GM12878 (cell line): Measurements from ENCODE around the gene NLGN1. TPM values are rescaled to one million over a fixed set of nuclear protein-coding genes. Genes with fewer than 3 reads are reported as not detected.

ENCODE experiments used
- ATAC-seq: fragments of 200-7000 bp; cut with Tn5 transposase; 3 replicates; pipeline ENCODE4 v1.9.1; 2020; ENCODE audit warnings: mild to moderate bottlenecking, moderate library complexity
- BruUV-seq: library from RNA; stranded (reverse); fragments of 400-500 nt; replicated peaks from 2 replicates; lab custom pipeline; 2021; lab: Mats Ljungman, UMichigan
- CTCF ChIA-PET: fragments of 300-600 bp; sonication (Branson Sonifier 250); formaldehyde crosslinking; extraction: SDS; loops from one replicate; lab custom pipeline; 2021; ENCODE audit warnings: inconsistent platforms; lab: Yijun Ruan, JAX
- POLR2A ChIA-PET: fragments of 350-600 bp; formaldehyde crosslinking; extraction: SDS; loops from one replicate; lab custom pipeline; 2021; ENCODE audit warnings: inconsistent platforms; lab: Charles Lee
- RAD21 ChIA-PET: fragments of 300-600 bp; sonication (Branson Sonifier 250); formaldehyde crosslinking; loops from one replicate; lab custom pipeline; 2023; ENCODE audit warnings: antibody characterized with exemption; ENCODE audit not compliant: unreplicated experiment; lab: Charles Lee
- SMC1A ChIA-PET: fragments of 300-600 bp; sonication (Branson Sonifier 250); formaldehyde crosslinking; loops from one replicate; lab custom pipeline; 2023; ENCODE audit not compliant: unreplicated experiment, uncharacterized antibody; lab: Charles Lee
- DNase-seq: peaks from one replicate; pipeline ENCODE4 v3.0.0-alpha.2; 2011; ENCODE audit warnings: low read depth, low spot score
- FAIRE-seq: peaks from 3 replicates; lab custom pipeline; 2011; peaks lifted over from hg19 to GRCh38; lab: Jason Lieb, UNC
- H2AFZ ChIP-seq: 2 replicates; pipeline ENCODE4 v1.6.0; 2011; ENCODE audit warnings: low read depth, low read length, control low read depth; ENCODE audit not compliant: control insufficient read depth
- H3K27ac ChIP-seq: 2 replicates; pipeline ENCODE4 v1.5.1; 2011; ENCODE audit warnings: control low read depth; ENCODE audit not compliant: control insufficient read depth, insufficient read depth
- H3K27me3 ChIP-seq, 2 experiments: replicated peaks in 1 of 2; 2 replicates each; pipeline versions ENCODE4 v1.6.0 to v1.6.1; 2011; ENCODE audit warnings: low read length in 1 of 2; ENCODE audit not compliant: control insufficient read depth in 2 of 2, insufficient read depth in 2 of 2
- H3K36me3 ChIP-seq, 2 experiments: 2 replicates each; pipeline ENCODE4 v1.5.1; 2011; ENCODE audit warnings: low read length in 1 of 2; ENCODE audit not compliant: control insufficient read depth in 2 of 2, insufficient read depth in 2 of 2
- H3K4me1 ChIP-seq: 2 replicates; pipeline ENCODE4 v1.6.1; 2011; ENCODE audit warnings: mild to moderate bottlenecking, low read length, moderate library complexity, mixed read lengths; ENCODE audit not compliant: control insufficient read depth, insufficient read depth
- H3K4me2 ChIP-seq: 2 replicates; pipeline ENCODE4 v1.6.0; 2011; ENCODE audit warnings: control low read depth; ENCODE audit not compliant: control insufficient read depth, insufficient read depth
- H3K4me3 ChIP-seq: fragments of 200-600 bp; sonication (generic); 2 replicates; pipeline ENCODE4 v1.5.1; 2016
- H3K79me2 ChIP-seq: 2 replicates; pipeline ENCODE4 v1.6.0; 2011; ENCODE audit warnings: low read length; ENCODE audit not compliant: control insufficient read depth, insufficient read depth
- H3K9ac ChIP-seq: 2 replicates; pipeline ENCODE4 v1.8.0; 2011; ENCODE audit warnings: low read length, control low read depth, mixed read lengths; ENCODE audit not compliant: control insufficient read depth, insufficient read depth
- H3K9me3 ChIP-seq: replicated peaks from 3 replicates; pipeline ENCODE4 v1.5.1; 2011; ENCODE audit warnings: mild to moderate bottlenecking, low read length; ENCODE audit not compliant: control insufficient read depth, insufficient read depth
- H4K20me1 ChIP-seq: 2 replicates; pipeline ENCODE4 v1.6.0; 2011; ENCODE audit not compliant: control insufficient read depth, insufficient read depth
- BHLHE40 ChIP-seq, 2 experiments: fragments of 450-650 bp in 1 of 2; IDR thresholded peaks; 2 replicates each; pipeline ENCODE4 v1.6.1; 2011 to 2017; ENCODE audit warnings: low read depth in 2 of 2, borderline replicate concordance in 1 of 2, improper control_type of control experiment in 1 of 2, low read length in 1 of 2, mild to moderate bottlenecking in 1 of 2
- BMI1 ChIP-seq: fragments of 450-650 bp; IDR thresholded peaks from 2 replicates; pipeline ENCODE4 v1.6.1; 2016; ENCODE audit warnings: mild to moderate bottlenecking, moderate library complexity, borderline replicate concordance
- ESRRA ChIP-seq: IDR thresholded peaks from 2 replicates; pipeline ENCODE4 v1.6.1; 2012; ENCODE audit warnings: mild to moderate bottlenecking, low read length, improper control_type of control experiment
- EZH2 ChIP-seq: IDR thresholded peaks from 2 replicates; pipeline ENCODE4 v1.6.1; 2012; ENCODE audit warnings: low read depth, mild to moderate bottlenecking, control low read depth, inconsistent platforms, low read length, borderline replicate concordance; ENCODE audit not compliant: control insufficient read depth
- FOXK2 ChIP-seq: fragments of 450-650 bp; IDR thresholded peaks from 2 replicates; pipeline ENCODE4 v1.6.1; 2017; ENCODE audit warnings: mild to moderate bottlenecking, moderate library complexity
- KLF5 ChIP-seq: fragments of 450-650 bp; IDR thresholded peaks from 2 replicates; pipeline ENCODE4 v1.6.1; 2014; ENCODE audit warnings: mild to moderate bottlenecking; ENCODE audit not compliant: partially characterized antibody
- MYC ChIP-seq: IDR thresholded peaks from 2 replicates; pipeline ENCODE4 v1.6.1; 2011; ENCODE audit warnings: mild to moderate bottlenecking, low read length, moderate library complexity, inconsistent platforms; ENCODE audit not compliant: insufficient read depth, insufficient replicate concordance, insufficient read length, severe bottlenecking
- NR2C2 ChIP-seq: IDR thresholded peaks from 2 replicates; pipeline ENCODE4 v1.6.1; 2011; ENCODE audit warnings: borderline replicate concordance, low read depth; ENCODE audit not compliant: control insufficient read depth, insufficient read length
- NR2F1 ChIP-seq: fragments of 450-650 bp; conservative IDR thresholded peaks from 2 replicates; pipeline ENCODE4 v1.6.1; 2017; ENCODE audit warnings: mild to moderate bottlenecking
- PAX5 ChIP-seq: IDR thresholded peaks from 2 replicates; pipeline ENCODE4 v1.6.1; 2011; ENCODE audit warnings: low read depth, low read length, borderline replicate concordance
- POLR2A ChIP-seq: IDR thresholded peaks from 2 replicates; pipeline ENCODE4 v1.6.1; 2011; ENCODE audit warnings: low read depth, mild to moderate bottlenecking, low read length
- SP1 ChIP-seq: IDR thresholded peaks from one replicate; pipeline ENCODE4 v1.6.1; 2011; ENCODE audit warnings: low read depth, low read length
- TARDBP ChIP-seq: IDR thresholded peaks from 2 replicates; pipeline ENCODE4 v1.6.1; 2016; ENCODE audit warnings: borderline replicate concordance
- ZBTB11 ChIP-seq: fragments of 450-650 bp; formaldehyde crosslinking; IDR thresholded peaks from 2 replicates; pipeline ENCODE4 v1.5.0; 2022; ENCODE audit warnings: mild to moderate bottlenecking, missing genetic modification characterization
- WGBS: methylation state at CpG from one replicate; pipeline ENCODE4 v1.1.6; 2016; ENCODE audit warnings: low lambda C conversion rate; ENCODE audit not compliant: insufficient replicate concordance, insufficient coverage; ENCODE audit errors: missing lambda C conversion rate; 5-methylcytosine and 5-hydroxymethylcytosine counted together
- in situ Hi-C: fragments of 300-500 bp; cut with MboI; formaldehyde crosslinking; loops from 9 replicates; pipeline ENCODE4 v1.14.3; 2018; ENCODE audit warnings: mixed read lengths
- intact Hi-C: fragments of 100-400 bp; cut with micrococcal nuclease; formaldehyde crosslinking; loops from one replicate; pipeline ENCODE4 v1.14.2; 2022; ENCODE audit not compliant: unreplicated experiment
- polyA plus RNA-seq, 11 experiments: library from polyadenylated mRNA; depleted of rRNA in 4 of 11; unstranded in 6 of 11; stranded (reverse) in 5 of 11; fragments of >200 nt; fragmentation: Nextera tagmentation in 4 of 11; fragmentation: Illumina TruSeq in 1 of 11; extraction: Ambion mirVana in 4 of 11; extraction: Trizol in 1 of 11; gene quantifications; 1 replicate in 1 of 11; 2 replicates in 10 of 11; pipeline versions ENCODE4 v1.2.1 to v1.2.3, GENCODE V29; 2011 to 2016; ENCODE audit warnings: inconsistent platforms in 2 of 11, missing spikeins in 2 of 11, low read depth in 1 of 11
- total RNA-seq, 4 experiments: library from RNA; depleted of rRNA in 3 of 4; stranded (reverse); fragments of >200 nt in 3 of 4; fragmentation: Illumina TruSeq in 1 of 4; extraction: Trizol in 1 of 4; gene quantifications; 2 replicates each; pipeline versions ENCODE4 v1.2.1 to v1.2.3, GENCODE V29; 2013 to 2021
- TF ChIP-seq, protein P1 (sequence below): fragments of 450-650 bp; IDR thresholded peaks from 2 replicates; pipeline ENCODE4 v1.6.1; 2018; ENCODE audit warnings: mild to moderate bottlenecking, low read depth, moderate library complexity; ENCODE audit not compliant: partially characterized antibody
- TF ChIP-seq, protein P2 (sequence below): fragments of 450-650 bp; IDR thresholded peaks from 2 replicates; pipeline ENCODE4 v1.6.1; 2016; ENCODE audit warnings: mild to moderate bottlenecking
- TF ChIP-seq, protein P3 (sequence below): IDR thresholded peaks from 2 replicates; pipeline ENCODE4 v1.6.1; 2012; ENCODE audit warnings: low read depth, low read length, improper control_type of control experiment

NLGN1 gene
- total and polyA plus RNA-seq, 10 of the 15 experiments (the other 5 are each of a cell fraction or from before 2014, with no cell fraction given): not detected

- no peaks in the 10 kb centered on the region for H4K20me1 ChIP-seq
- no peak overlapping the region for H2AFZ ChIP-seq
- H3K4me1 ChIP-seq: no peaks in the 10 kb centered on the region
- ChIA-PET CTCF (no interaction called here), SMC1A (no interaction called here), RAD21 (no interaction called here), POLR2A (no interaction called here)
- in situ Hi-C loops (no loop called here), intact Hi-C loops (no loop called here)
- DNase-seq: no peak
- no peaks in the 10 kb centered on the region for H3K79me2 ChIP-seq
- ATAC-seq: no peak
- no peaks in the 10 kb centered on the region for H3K27me3 ChIP-seq
- WGBS: 45% methylated on average over 5 of the region's 5 CpGs
- no peak for FAIRE-seq
- no peak overlapping the region for H3K4me2 ChIP-seq
- H3K4me3 ChIP-seq: no peak overlapping the region
- no peaks in the 10 kb centered on the region for H3K36me3 ChIP-seq
- H3K27ac ChIP-seq: no peak overlapping the region
- H3K9ac ChIP-seq: no peak overlapping the region
- no TSS peak for BruUV-seq
- H3K9me3 ChIP-seq: no peaks in the 10 kb centered on the region
- TF ChIP-seq TARDBP (no peak), NR2C2 (no peak), NR2F1 (no peak), BHLHE40 (IDR thresholded peaks at IDR 0.05; ENCODE audit: borderline replicate concordance in 1 of 2, low read depth in 2 of 2, low read length in 1 of 2) (no peak), SP1 (no peak), PAX5 (no peak), EZH2 (no peak), BMI1 (no peak), FOXK2 (no peak), ESRRA (no peak), ZBTB11 (CRISPR knock-in tag) (no peak), KLF5 (no peak), POLR2A (no peak), MYC (no peak)
- TF ChIP-seq, protein P1, sequence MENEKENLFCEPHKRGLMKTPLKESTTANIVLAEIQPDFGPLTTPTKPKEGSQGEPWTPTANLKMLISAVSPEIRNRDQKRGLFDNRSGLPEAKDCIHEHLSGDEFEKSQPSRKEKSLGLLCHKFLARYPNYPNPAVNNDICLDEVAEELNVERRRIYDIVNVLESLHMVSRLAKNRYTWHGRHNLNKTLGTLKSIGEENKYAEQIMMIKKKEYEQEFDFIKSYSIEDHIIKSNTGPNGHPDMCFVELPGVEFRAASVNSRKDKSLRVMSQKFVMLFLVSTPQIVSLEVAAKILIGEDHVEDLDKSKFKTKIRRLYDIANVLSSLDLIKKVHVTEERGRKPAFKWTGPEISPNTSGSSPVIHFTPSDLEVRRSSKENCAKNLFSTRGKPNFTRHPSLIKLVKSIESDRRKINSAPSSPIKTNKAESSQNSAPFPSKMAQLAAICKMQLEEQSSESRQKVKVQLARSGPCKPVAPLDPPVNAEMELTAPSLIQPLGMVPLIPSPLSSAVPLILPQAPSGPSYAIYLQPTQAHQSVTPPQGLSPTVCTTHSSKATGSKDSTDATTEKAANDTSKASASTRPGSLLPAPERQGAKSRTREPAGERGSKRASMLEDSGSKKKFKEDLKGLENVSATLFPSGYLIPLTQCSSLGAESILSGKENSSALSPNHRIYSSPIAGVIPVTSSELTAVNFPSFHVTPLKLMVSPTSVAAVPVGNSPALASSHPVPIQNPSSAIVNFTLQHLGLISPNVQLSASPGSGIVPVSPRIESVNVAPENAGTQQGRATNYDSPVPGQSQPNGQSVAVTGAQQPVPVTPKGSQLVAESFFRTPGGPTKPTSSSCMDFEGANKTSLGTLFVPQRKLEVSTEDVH: no peak
- TF ChIP-seq, protein P2, sequence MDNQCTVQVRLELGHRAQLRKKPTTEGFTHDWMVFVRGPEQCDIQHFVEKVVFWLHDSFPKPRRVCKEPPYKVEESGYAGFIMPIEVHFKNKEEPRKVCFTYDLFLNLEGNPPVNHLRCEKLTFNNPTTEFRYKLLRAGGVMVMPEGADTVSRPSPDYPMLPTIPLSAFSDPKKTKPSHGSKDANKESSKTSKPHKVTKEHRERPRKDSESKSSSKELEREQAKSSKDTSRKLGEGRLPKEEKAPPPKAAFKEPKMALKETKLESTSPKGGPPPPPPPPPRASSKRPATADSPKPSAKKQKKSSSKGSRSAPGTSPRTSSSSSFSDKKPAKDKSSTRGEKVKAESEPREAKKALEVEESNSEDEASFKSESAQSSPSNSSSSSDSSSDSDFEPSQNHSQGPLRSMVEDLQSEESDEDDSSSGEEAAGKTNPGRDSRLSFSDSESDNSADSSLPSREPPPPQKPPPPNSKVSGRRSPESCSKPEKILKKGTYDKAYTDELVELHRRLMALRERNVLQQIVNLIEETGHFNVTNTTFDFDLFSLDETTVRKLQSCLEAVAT: no peak
- TF ChIP-seq, protein P3, sequence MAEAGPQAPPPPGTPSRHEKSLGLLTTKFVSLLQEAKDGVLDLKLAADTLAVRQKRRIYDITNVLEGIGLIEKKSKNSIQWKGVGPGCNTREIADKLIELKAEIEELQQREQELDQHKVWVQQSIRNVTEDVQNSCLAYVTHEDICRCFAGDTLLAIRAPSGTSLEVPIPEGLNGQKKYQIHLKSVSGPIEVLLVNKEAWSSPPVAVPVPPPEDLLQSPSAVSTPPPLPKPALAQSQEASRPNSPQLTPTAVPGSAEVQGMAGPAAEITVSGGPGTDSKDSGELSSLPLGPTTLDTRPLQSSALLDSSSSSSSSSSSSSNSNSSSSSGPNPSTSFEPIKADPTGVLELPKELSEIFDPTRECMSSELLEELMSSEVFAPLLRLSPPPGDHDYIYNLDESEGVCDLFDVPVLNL: no peak
These were observed 43.4 kb upstream of the NLGN1 start for GRCh38 chr3:173354124-173354523.
